GM21526 (cell line): ENCODE data around the gene RPS19.
"Not testable (repeated sequence)": the region's sequence is repeated elsewhere in the genome, so short reads cannot be mapped to it uniquely, and the experiment has no call there.

Experiments used
- ATAC-seq: cut with Tn5 transposase; IDR thresholded peaks from one replicate; pipeline ENCODE4 v1.9.1; 2021; ENCODE audit warnings: moderate library complexity; ENCODE audit not compliant: unreplicated experiment, low FRiP score

Gene RPS19

GRCh38 chr19:41912899-41913537, 53.0 kb downstream of the RPS19 start:
- ATAC-seq = no peak

- no peak for ATAC-seq
These were observed 53.7 kb downstream of the RPS19 start for GRCh38 chr19:41913538-41914423.

- ATAC-seq = not testable (repeated sequence)
These were observed 54.4 kb downstream of the RPS19 start for GRCh38 chr19:41914424-41914834.

GRCh38 chr19:41915021-41915775, 55.1 kb downstream of the RPS19 start:
- no peak for ATAC-seq

- ATAC-seq = no peak
These were observed 55.8 kb downstream of the RPS19 start for GRCh38 chr19:41915776-41916414.

GRCh38 chr19:41917676-41918075, 57.6 kb downstream of the RPS19 start:
- ATAC-seq = no peak

GRCh38 chr19:41918095-41918494, 58.0 kb downstream of the RPS19 start:
- ATAC-seq = no peak

GRCh38 chr19:41918653-41919244, 58.7 kb downstream of the RPS19 start:
- no peak for ATAC-seq

- no peak for ATAC-seq
These were observed 60.1 kb downstream of the RPS19 start for GRCh38 chr19:41919948-41920712.

- no peak for ATAC-seq
These were observed 61.0 kb downstream of the RPS19 start for GRCh38 chr19:41920882-41921576.

- ATAC-seq = no peak
These were observed 61.8 kb downstream of the RPS19 start for GRCh38 chr19:41921577-41922576.
